GM18858 (cell line): ENCODE data around the gene FBXW9.
"Not testable (repeated sequence)": the region's sequence is repeated elsewhere in the genome, so short reads cannot be mapped to it uniquely, and the experiment has no call there.

ENCODE experiments used
- ATAC-seq: cut with Tn5 transposase; IDR thresholded peaks from one replicate; pipeline ENCODE4 v1.9.1; 2021; ENCODE audit not compliant: unreplicated experiment

Gene FBXW9

DNA sequence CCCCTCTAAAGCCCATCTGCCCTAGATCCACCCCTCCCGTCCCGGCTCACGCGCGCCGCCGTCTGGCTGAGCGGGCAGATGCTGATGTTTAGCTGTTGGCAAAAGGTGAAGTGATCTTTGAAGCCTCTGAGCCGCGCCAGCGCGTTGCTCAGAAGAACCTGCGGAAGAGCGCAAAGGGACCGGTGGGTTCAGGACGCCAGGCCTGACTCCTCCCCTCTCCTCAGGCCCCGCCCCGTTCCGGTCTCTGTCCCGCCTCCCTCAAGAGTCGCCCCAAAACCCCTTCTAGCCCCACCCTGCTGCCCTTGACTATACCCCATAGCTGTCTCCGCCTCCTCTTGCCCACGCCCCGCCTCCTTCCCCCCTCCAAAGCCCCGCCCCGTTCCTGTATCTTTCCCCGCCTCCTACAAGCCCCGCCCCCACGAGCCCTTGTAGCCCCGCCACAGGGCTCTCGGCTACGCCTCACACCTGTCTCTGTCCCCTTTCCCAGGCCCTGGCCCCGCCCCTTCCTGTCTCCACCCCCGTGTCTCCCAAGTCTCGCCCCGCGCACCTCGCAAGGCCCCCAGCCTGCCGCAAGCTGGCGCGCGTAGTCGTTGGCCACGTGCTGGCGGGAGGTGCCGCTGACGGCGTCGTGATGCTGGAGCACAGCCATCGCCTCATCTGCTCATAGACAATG, 39.4 kb downstream of the FBXW9 start:
- no peak for ATAC-seq

DNA sequence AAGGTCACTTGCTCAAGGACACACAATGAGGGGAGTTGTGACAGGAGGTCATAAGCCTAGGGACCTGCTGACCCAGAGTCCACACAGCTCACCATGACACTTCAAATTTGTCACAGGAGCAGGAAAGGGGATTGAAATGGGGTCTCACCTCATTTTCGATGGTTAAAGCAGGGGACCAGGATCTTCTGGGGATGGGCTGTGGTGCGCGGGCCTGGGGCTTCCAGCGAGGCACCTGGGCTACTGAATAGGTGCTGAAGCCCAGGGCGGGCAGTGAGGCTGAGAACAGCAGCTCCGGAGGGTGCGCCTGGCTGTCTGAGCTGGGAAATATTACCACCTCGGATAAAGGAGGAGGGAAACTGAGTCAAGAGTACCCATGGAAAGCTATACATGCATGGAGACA, 40.9 kb downstream of the FBXW9 start:
- ATAC-seq: no peak

DNA sequence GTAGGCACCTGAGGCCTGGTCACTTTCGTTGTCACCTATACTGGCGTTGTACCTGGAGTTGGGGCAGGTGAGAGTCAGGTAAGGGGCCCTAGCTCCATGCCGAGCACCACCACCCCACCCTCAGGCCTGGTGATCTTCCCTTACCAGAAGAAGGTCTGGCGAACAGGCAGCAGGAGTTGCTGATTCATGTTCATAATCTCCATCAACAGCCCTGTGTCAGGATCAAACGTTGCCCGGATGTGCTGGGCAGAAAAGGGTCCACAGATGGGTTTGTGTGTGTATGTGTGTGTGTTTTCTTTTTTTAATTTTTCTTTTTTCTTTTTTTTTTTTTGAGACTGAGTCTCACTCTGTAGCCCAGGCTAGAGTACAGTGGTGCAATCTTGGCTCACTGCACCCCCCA, 44.2 kb downstream of the FBXW9 start:
- no peak for ATAC-seq

DNA sequence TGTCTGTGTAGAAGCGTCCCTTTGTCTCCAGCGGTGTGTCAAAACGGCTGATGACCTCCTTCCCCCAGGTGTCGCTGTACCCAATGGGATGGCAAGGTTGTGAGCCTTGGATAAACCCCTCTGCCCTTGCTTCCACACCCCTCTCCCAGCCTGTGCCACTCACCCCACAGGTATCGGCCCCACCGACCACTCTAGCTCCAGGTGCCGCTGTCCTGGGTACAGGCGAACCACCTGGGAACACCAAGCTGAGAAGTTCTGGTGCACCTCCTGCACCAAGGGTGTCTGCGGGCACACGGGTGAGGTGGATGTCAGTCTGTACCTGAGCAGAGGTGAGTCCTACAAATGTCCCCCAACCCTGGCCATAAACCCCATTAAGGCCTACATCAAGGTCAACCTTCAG, 46.5 kb downstream of the FBXW9 start:
- no peak for ATAC-seq

DNA sequence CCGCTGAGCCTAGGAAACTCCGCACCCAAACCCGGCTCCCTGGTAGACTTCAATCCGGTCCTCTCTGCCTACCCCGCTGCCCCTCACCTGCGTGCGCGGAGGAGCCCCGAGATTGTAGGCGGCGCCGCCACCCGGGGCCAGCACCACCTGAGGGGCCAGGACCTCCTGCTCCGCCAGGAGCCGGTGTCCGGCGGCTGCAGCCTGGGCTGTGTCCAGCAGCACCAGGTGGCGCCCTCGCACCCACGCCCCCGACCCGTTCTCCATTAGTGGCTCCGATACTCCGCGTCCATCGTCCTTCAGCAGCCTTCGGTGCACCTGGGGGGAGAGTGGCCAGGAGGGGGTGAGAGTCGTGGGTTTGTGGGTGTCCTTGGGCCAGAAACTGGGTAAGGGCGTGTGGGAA, 48.3 kb downstream of the FBXW9 start:
- ATAC-seq: no peak

DNA sequence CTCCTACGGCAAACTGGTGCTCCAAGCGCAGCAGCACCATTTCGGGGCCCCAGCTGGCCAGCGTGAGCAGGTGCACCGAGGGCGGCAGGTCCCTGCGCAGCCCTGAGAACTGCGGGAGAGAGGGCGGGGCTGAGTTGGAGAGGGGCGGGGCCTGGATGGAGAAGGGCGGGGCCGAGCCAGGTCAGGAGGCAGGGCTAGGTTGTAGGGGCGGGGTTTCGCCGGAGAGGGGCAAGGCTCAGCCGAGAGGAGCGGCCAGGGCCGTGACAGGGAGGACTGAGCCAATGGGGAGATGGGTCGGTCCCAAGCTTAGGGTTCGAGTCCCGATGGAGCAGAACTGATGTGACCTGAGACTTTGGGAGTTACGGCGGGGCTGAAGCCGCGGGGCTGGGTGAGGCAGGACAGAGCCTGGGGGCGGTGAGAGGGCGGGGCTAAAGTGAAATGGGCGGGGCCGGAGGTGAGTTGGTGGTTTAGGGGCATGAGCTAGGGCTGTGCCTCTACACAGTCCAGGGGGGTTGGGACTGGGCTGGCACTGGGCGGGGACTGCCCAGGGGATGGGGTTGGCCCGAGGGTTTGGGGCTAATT, 48.9 kb downstream of the FBXW9 start:
- no peak for ATAC-seq

DNA sequence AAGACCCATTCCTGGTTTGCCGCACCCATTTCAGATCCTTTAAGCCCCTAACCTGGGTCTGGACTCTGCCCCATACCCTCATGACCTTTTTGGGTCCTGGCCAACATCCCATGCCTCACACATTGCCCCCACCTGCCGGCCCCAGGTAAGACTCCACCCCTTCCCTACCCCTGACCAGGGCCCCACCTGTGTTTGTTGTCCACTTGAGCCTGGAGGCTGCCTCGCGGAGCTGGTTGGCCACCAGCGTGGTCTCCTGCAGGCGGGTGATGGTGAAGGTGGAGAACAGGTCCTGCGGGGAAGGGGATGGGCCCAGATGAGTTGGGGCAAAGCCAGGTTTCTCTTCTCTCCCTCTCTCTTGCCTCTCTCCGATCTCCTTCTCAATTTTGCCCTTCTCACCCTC, 49.4 kb downstream of the FBXW9 start:
- ATAC-seq: no peak

DNA sequence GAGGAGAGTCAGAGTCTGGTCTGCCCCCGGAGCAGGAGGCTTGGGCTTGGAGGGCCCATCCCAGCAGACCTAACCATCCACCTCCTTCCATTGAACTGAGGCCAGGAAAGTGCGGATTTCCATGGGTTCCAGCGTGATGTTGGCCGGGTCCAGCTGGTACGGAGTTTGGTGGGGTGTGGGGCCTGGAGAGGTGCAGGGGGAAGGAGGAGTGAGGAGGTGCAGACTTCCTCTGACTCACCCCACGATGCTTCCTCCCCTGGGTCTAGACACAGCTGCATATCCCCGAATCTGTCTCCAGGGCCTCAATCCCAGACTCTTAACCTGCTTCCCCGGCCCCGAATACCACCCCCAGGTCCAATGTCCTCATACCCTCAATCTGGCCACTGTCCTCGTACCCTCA, 49.9 kb downstream of the FBXW9 start:
- ATAC-seq: no peak

DNA sequence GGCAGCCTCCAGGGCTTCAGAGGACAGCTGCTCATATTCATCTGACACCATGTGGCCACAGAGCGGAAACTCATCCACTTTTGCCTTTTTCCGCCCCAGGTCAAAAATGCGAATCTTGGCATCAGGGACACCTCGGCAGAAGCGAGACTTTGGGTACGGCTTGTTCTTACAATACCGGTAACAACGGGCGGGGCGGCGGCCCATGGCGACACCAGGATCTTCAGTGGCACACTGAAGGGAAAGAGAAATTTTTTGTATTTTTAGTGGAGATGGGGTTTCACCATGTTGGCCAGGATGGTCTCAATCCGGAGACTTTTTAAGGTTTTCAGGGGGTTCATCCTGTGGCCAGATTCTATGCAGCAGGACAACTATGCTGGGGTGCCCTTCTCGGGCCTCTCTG, 52.7 kb downstream of the FBXW9 start:
- not testable (repeated sequence) for ATAC-seq

DNA sequence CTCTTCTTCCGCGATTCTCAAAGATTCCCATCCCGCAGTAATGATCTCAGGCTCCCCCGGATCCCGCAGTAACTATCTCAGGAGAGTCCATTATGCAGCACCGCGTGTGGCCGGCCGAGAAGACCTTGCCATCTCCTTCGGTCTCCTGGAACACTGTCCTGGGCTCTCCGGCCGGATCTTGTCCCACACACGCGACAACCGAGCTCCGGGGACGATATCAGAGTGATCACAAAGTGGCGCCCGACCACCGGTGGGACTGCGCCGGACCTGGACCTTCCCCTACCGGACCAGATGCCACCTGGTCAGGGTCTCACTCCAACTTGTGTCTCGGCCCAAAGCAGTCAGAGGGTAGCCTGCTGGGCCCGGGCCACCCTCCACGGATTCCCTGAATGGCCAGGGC, 53.9 kb downstream of the FBXW9 start:
- ATAC-seq: no peak

DNA sequence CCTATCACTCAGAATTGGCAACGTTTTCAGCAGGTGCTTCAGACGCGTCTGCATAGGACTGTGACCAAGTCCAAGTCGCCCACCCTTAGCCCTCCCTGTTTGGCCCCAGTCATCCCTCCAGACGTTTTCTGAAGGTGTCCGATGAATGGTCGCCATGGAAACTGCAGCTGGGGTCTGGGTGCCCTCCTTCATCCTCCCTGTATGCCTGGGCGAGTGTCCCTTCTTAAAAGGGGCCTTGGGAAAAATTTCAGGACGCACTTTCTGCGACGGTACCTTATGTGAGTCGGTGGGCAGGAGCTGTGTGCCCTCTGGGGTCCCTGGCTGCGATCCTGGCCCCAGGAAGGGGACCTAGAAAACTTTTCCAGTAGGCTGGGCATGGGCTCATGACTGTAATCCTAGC, 55.0 kb downstream of the FBXW9 start:
- no peak for ATAC-seq

DNA sequence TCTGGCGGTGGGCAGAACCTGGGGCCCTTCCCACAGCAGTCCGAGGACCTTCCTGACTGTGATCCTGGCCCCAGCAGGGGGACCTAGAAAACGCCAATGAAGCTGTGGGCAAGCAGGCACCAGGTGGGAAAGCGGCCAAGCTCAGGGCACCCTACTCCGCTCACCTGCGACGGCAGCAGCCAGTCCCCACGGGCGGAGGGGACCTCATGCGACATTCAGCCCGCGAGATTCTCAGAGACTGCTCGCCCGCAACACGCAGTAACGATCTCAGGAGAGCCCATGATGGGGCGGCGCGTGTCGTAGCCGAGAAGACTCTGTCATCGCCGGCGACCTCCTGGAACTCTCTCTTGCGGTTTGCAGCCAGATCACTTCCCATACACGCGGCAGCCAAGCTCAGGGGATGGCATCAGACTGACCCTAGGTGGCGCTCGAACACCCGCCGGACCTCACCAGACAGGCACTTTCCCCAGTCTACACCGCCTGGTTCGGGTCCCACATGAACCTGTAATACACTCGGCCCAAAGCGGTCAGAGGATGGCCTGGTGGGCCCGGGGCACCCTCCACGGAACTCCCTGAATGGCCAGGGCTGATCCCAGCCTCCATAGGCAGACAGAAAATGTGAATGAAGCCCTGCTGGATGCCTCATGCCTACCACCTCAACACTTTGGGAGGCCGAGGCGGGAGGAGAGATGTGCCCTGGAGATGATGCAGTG, 56.4 kb downstream of the FBXW9 start:
- ATAC-seq: no peak
